GM19452 (cell line): ENCODE results near the gene MS4A10.

Experiments used
- ATAC-seq: cut with Tn5 transposase; IDR thresholded peaks from one replicate; pipeline ENCODE4 v1.9.1; 2021; ENCODE audit not compliant: unreplicated experiment

Gene MS4A10

GRCh38 chr11:60847281-60847680, 62.1 kb downstream of the MS4A10 start:
- no peak for ATAC-seq

GRCh38 chr11:60847896-60848295, 62.8 kb downstream of the MS4A10 start:
- no peak for ATAC-seq

GRCh38 chr11:60848714-60849151, 63.6 kb downstream of the MS4A10 start:
- ATAC-seq = no peak

- no peak for ATAC-seq
Observed at GRCh38 chr11:60849641-60850520, 64.7 kb downstream of the MS4A10 start.
